Measurements from ENCODE around the gene OR2T27. TPM values are rescaled to one million over a fixed set of nuclear protein-coding genes. Genes with fewer than 3 reads are reported as not detected.

The OR2T27 gene
- total RNA-seq, 2 donors from 2014 or later, result not detected

GRCh38 chr1:248621770-248622169 is 33.6 kb downstream of the OR2T27 start:
- Mint-ChIP-seq H3K27ac (no peak overlapping the region), H3K36me3 (ENCODE audit: low read depth) (no peaks in the 10 kb centered on the region), H3K27me3 (ENCODE audit: insufficient read depth) (no peaks in the 10 kb centered on the region), H3K4me1 (no peaks in the 10 kb centered on the region), H3K9me3 (peaks cover 46% of the 10 kb centered on the region), H3K4me3 (no peak overlapping the region)
- Histone ChIP-seq H3K9me3 (ENCODE audit: control insufficient read depth, low read length) (peaks cover 79% of the 10 kb centered on the region), H3K4me3 (ENCODE audit: low read length) (no peak overlapping the region), H3K4me1 (ENCODE audit: control insufficient read depth, insufficient read depth, low read length) (no peaks in the 10 kb centered on the region), H3K9ac (ENCODE audit: extremely low read depth, low read length, poor library complexity, severe bottlenecking) (no peak overlapping the region), H3K27ac (ENCODE audit: low read depth, low read length) (no peak overlapping the region), H3K27me3 (ENCODE audit: control insufficient read depth, insufficient read depth, low read length, poor library complexity, severe bottlenecking) (no peaks in the 10 kb centered on the region), H3K36me3 (ENCODE audit: control insufficient read depth, insufficient read depth, low read length) (no peaks in the 10 kb centered on the region)
- 56 to 71% methylated on average over 2 to 7 of the region's 7 CpGs for WGBS, 2 experiments (ENCODE audit: insufficient coverage in 1 of 2, insufficient read length in 1 of 2)
- DNase-seq, result no peak
- no peak for TF ChIP-seq CTCF (conservative IDR thresholded peaks at IDR 0.05)

GRCh38 chr1:248618878-248619277 is 36.5 kb downstream of the OR2T27 start:
- Mint-ChIP-seq H3K27me3 (ENCODE audit: insufficient read depth) (no peaks in the 10 kb centered on the region), H3K4me1 (no peaks in the 10 kb centered on the region), H3K36me3 (ENCODE audit: low read depth) (no peaks in the 10 kb centered on the region), H3K9me3 (peaks cover 75% of the 10 kb centered on the region), H3K27ac (no peak overlapping the region), H3K4me3 (no peak overlapping the region)
- no peak overlapping the region for H3K4me3 ChIP-seq (ENCODE audit: low read length)
- no peak overlapping the region for H3K27ac ChIP-seq (ENCODE audit: low read depth, low read length)
- peak; percentile 77 for DNase-seq
- no peaks in the 10 kb centered on the region for H3K4me1 ChIP-seq (ENCODE audit: control insufficient read depth, insufficient read depth, low read length)
- TF ChIP-seq CTCF (conservative IDR thresholded peaks at IDR 0.05), result peak; percentile 54
- H3K9ac ChIP-seq (ENCODE audit: extremely low read depth, low read length, poor library complexity, severe bottlenecking), result no peak overlapping the region
- no peaks in the 10 kb centered on the region for H3K36me3 ChIP-seq (ENCODE audit: control insufficient read depth, insufficient read depth, low read length)
- no peaks in the 10 kb centered on the region for H3K27me3 ChIP-seq (ENCODE audit: control insufficient read depth, insufficient read depth, low read length, poor library complexity, severe bottlenecking)
- H3K9me3 ChIP-seq (ENCODE audit: control insufficient read depth, low read length), result peaks cover 77% of the 10 kb centered on the region
- WGBS, 2 experiments (ENCODE audit: insufficient coverage in 1 of 2, insufficient read length in 1 of 2), result 13 to 14% methylated on average over 3 of the region's 3 CpGs

DNA sequence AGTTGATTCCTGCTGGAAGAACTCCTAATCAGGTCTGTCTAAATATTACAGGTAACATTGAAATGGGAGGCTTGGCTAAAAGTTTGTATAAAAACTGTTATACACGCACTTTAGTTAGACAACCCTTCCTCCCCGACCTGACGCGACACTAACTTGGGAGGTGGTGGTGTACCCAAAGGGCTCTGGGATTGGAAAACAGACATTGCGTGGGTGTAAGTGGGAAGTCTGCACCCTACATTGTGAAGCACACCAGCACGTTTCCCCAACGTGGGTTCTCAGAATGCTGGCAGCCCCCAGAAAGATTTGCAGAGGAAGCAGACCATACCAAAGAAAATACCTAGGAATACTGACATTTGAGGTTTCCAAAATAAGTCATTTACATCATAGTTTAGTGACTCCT is 37.2 kb downstream of the OR2T27 start:
- H3K9me3 Mint-ChIP-seq, result peaks cover 83% of the 10 kb centered on the region
- H3K4me3 Mint-ChIP-seq, result no peak overlapping the region
- H3K27ac Mint-ChIP-seq, result no peak overlapping the region
- no peak for TF ChIP-seq CTCF (conservative IDR thresholded peaks at IDR 0.05)
- Histone ChIP-seq H3K9me3 (ENCODE audit: control insufficient read depth, low read length) (peaks cover 77% of the 10 kb centered on the region), H3K4me1 (ENCODE audit: control insufficient read depth, insufficient read depth, low read length) (no peaks in the 10 kb centered on the region), H3K27ac (ENCODE audit: low read depth, low read length) (no peak overlapping the region), H3K9ac (ENCODE audit: extremely low read depth, low read length, poor library complexity, severe bottlenecking) (no peak overlapping the region), H3K27me3 (ENCODE audit: control insufficient read depth, insufficient read depth, low read length, poor library complexity, severe bottlenecking) (no peaks in the 10 kb centered on the region), H3K4me3 (ENCODE audit: low read length) (no peak overlapping the region), H3K36me3 (ENCODE audit: control insufficient read depth, insufficient read depth, low read length) (no peaks in the 10 kb centered on the region)
- H3K27me3 Mint-ChIP-seq (ENCODE audit: insufficient read depth), result no peaks in the 10 kb centered on the region
- no peaks in the 10 kb centered on the region for H3K36me3 Mint-ChIP-seq (ENCODE audit: low read depth)
- H3K4me1 Mint-ChIP-seq, result no peaks in the 10 kb centered on the region
- DNase-seq, result no peak
- 67 to 73% methylated on average over 1 to 7 of the region's 7 CpGs for WGBS, 2 experiments (ENCODE audit: insufficient coverage in 1 of 2, insufficient read length in 1 of 2)

All from endodermal cell (in vitro differentiated cells).